NK-92 (cell line): ENCODE data around the gene SPRING1.
"Not testable (repeated sequence)": the region's sequence is repeated elsewhere in the genome, so short reads cannot be mapped to it uniquely, and the experiment has no call there.

Experiments used
- DNase-seq: peaks from one replicate; lab custom pipeline; 2025; ENCODE audit not compliant: unreplicated experiment; lab: John Stamatoyannopoulos, UW

Gene SPRING1

GRCh38 chr12:116737774-116738657 is at the start of gene SPRING1, which contains the start of gene RNFT2:
Gene SPRING1 (minus strand): TSS chr12:116738069. CDS start chr12:116737900, 169 bp downstream.
Gene RNFT2 (plus strand): TSS chr12:116738315. CDS start chr12:116740498, 2,183 bp downstream.
- peak; percentile 86 for DNase-seq

- DNase-seq: no peak
Observed at GRCh38 chr12:116784238-116784612, 46.4 kb upstream of the SPRING1 start.

GRCh38 chr12:116783525-116784237 is 45.8 kb upstream of the SPRING1 start:
- no peak for DNase-seq

DNA sequence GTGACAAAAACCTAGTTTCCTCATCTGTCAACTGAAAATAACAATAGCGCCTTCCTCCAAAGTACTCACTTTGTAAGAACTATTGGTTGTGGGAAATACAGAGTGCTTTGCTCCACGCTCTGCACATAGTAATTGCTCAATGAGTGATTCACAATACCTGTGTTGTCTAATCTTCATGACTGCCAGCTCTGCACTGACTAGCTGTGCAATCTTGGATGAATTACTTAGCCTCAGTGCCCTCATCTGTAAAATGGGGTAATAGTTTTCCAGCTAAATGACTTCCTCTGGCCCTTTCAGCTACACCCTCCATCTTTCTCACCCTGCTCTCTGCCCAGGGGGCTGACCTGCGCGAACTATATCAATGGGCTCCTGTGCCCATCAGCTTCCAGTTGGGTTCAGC is 43.1 kb upstream of the SPRING1 start:
- DNase-seq: no peak

DNA sequence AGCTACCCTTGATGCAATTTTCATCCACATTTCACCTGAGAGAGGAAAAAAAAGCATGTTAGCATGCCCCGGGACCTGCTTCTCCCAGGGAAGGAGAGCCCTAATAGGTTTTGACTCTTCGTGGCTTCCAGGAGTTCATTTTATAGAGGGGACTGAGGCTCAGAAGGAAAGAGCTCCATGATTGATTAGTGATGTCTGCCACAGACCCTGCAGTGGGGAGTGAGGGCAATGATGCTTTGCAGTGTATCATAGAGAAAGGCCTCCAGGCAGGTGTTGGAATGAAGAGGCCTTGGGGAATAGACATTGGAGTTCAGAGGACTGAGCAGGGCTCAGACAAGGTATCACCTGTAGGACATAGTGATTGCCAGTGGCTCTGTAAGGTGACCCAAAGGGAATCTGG is 41.7 kb upstream of the SPRING1 start:
- DNase-seq: no peak

DNA sequence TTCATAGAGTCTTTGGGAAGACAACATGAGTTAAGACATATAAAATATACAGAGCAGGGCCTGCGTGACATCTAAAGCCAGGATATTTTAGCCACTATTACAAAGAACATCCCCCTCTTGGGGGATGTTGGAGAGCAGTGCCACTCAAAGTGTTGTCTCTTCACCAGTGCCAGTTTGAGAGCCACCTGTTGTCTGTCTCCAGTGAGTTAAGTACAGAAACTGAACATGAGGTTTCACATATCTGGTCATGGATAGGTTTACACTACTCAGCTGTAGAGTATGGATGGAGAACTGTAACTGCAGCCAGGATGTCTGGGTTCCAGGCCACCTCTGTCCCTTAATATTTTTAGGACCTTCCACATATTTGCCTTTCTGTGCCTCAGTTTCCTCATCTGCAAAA is 39.4 kb upstream of the SPRING1 start:
- no peak for DNase-seq

- DNase-seq: no peak
Observed at GRCh38 chr12:116774020-116774419, 36.2 kb upstream of the SPRING1 start.

DNA sequence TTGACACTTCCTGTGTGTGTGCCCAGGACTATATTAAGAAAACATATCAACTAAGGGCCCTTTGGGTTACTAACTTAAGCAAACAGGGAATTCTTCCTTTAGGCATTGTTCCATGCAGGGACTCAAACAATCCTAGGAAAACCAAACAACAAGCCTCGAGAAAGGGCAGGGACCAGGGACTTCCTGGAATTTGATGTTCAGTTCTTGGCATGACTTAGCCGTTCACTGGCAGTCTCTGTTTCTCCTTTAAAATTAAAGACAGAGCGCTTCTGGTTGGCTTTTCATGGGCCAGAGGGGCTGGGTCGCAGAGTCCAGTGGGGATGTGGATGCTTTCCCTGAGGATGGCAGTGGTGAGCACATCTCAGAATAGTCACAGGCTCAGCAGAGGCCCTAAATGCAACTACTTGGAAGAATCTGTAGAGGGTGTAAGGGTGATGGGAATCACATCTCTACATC is 35.4 kb upstream of the SPRING1 start:
- no peak for DNase-seq

DNA sequence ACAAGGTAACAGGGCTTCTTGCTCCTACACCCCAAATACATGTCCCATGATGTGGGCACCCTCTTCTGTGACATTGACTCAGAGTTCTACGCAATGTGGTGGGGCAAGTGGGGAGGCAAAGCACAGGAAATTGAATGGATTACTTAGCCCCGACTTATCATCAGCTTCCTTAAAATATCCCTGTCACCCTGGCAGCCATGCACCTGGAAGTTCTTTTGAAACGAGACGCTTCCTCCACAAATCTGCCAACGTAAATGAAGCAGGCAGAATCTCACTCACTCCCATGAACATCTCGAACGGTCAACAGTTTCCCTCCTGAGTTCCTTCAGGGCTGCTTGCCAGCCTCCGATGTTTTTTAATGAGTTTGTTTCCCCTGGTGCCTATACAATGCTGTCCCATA is 33.8 kb upstream of the SPRING1 start:
- DNase-seq: no peak

GRCh38 chr12:116766746-116767145 is 28.9 kb upstream of the SPRING1 start:
- no peak for DNase-seq

DNA sequence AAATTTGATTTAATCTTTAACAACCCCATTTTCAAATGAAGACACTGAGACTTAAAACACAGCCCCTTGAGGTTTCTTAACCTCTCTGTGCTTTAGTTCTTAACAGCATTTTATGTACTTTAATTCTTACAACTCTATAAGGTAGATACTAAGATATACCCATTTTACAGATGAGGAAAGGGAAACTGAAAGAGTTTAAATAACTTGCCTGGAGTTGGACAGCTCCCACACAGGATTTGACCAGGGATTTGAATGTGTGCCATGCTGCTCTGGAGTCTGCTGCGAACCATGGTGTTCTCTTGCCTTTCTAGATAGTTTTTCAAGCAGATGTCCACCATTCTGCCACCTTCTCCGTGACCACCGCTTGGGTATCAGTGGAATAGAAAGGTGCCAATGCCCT is 28.4 kb upstream of the SPRING1 start:
- DNase-seq: no peak

- no peak for DNase-seq
Observed at GRCh38 chr12:116765271-116765670, 27.4 kb upstream of the SPRING1 start.

DNA sequence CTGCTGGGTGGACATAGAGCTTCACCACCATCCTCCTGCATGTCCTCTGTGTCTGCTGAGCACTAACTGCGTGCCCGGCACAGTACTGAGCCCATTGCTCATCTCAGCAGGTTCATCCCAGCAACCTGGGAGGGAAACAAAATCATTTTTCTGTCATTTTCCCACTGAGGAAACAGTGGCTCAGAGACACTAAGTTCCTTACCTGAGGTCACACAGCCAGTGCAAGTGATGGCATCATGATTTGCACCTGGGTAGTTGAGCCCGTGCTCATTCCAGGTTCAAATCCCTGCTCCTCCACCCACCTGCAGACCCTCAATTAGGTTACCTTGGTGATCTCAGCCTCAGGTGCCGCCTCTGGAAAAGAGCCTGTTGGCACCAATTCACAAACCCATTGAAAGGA is 23.6 kb upstream of the SPRING1 start:
- no peak for DNase-seq

- DNase-seq: no peak
Observed at GRCh38 chr12:116760622-116761020, 22.8 kb upstream of the SPRING1 start.

DNA sequence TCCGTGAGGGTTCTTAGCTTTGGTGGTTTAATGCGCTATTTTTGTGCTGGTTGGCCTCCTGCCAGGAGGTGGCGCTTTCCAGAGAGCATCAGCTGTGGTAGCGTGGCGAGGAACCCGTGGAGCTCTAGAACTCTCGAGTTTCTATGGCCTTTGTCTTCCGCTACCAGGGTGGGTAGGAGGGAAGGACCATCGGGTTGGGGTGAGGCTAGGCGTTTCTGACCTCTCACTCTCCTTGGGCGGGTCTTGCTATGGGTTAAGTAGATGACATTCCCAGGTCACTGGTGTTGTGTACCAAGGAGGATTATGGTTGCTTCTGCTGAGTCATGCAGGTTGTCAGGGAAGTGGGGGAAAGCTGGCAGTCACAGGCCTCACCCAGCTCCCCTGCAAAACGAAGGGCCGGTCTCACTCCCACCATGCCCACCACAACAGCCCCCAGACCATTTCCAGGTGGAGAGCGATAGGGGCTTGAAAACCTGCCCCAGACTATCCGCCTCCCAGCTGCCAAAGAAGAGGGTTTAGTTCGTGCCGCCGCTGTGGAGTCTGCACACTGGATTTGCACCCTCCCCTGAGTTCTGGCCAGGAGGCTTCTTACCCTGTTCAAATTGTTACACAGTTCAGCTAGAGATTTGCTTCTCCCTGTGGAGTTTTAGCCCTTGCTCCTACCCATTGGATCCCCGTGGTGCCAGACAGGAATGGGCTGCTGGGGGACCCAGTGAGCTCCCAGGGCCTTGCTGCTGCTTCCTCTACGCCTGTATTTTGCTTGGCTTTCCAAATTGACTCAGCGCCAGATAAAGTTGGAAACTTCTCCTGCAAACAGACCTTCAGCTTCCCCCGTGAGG is 22.1 kb upstream of the SPRING1 start:
- DNase-seq: no peak

- not testable (repeated sequence) for DNase-seq
Observed at GRCh38 chr12:116754783-116755182, 16.9 kb upstream of the SPRING1 start.

GRCh38 chr12:116754097-116754496 is 16.2 kb upstream of the SPRING1 start:
- DNase-seq: not testable (repeated sequence)

GRCh38 chr12:116750298-116750697 is 12.4 kb upstream of the SPRING1 start:
- no peak for DNase-seq

GRCh38 chr12:116749884-116750283 is 12.0 kb upstream of the SPRING1 start:
- DNase-seq: no peak

GRCh38 chr12:116745554-116745953 is 7.7 kb upstream of the SPRING1 start:
- DNase-seq: no peak

DNA sequence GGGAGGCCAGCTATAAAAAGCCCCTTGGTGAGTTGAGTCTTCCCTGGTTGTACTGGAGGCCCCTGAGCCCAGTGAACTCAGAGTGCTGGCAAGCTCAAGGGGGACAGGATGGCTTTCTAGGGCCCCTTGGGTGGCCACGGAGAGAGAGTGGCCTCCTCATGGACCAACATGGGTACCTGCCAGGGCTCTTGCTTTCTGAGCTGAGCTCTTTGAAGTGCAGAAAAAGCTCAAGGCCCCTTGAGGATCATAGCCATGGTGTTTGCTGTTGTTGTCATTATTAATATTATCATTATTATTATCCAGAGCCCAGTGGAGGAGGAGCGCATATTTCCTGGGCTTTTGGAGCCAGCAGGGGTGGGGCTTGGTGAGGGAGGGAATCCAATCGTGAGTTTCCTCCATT is 6.9 kb upstream of the SPRING1 start:
- DNase-seq: no peak
